ENCODE results near the gene MGRN1.

- no peak for TF ChIP-seq CTCF (IDR thresholded peaks at IDR 0.05)
- no peak for TF ChIP-seq POLR2A (IDR thresholded peaks at IDR 0.05)
Measured at GRCh38 chr16:4576008-4576407, 48.6 kb upstream of the MGRN1 start.

Measured in testis (tissue), 2 donors.